Germinal center (tissue), 1 donor: ENCODE results near the gene PLET1.

ENCODE experiments used
- DNase-seq: peaks from one replicate; pipeline ENCODE4 v3.0.0; 2012; ENCODE audit warnings: mixed read lengths, low spot score

PLET1 gene

GRCh38 chr11:112281726-112282125 lies 21.1 kb upstream of the PLET1 start:
- no peak for DNase-seq

- peak; percentile 80 for DNase-seq
Observed at GRCh38 chr11:112280268-112281126, 19.8 kb upstream of the PLET1 start.

GRCh38 chr11:112279901-112280267 lies 19.2 kb upstream of the PLET1 start:
- DNase-seq = peak; percentile 76

- no peak for DNase-seq
Observed at GRCh38 chr11:112278803-112279202, 18.1 kb upstream of the PLET1 start.

DNA sequence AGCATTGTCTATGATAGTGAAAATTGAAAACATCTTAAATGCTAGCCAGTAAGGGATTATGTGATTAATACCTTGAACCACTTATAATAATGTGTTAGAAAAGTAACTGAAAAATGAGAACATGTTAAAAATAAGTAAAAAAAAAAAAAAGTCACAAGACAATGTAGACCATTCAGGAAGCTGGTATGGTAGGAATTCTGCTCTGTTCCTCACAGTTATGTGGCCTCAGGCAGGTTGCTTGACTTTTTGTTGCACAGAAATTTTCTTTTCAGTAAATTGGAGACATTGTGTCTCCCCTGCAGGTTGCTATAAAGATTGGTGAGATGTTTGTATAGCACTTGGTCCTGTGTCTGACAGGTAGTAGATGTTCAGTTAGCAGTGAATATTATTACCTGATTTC lies 17.3 kb upstream of the PLET1 start:
- no peak for DNase-seq

DNA sequence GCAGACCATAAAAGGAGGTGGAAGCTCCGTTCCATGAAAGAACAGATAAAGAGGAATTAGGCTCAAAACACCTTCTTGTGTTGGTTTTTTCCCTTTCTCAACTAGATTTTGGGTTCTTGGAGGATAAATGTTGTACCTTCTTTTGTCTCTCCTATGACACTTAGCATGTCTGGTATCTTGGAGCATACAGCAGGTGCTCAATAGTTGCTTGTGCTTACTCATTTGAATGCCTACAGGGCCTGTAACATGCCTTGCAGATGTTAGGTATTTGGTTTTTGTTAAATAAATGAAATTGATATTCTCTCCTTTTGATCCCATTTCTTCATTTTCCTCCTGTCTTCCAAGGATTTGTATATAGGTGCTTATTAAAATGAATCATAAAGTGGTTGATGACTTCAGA lies 16.4 kb upstream of the PLET1 start:
- DNase-seq = no peak

- DNase-seq = no peak
Observed at GRCh38 chr11:112274007-112274783, 13.5 kb upstream of the PLET1 start.

GRCh38 chr11:112273066-112273465 lies 12.4 kb upstream of the PLET1 start:
- DNase-seq = no peak

- no peak for DNase-seq
Observed at GRCh38 chr11:112271242-112271641, 10.6 kb upstream of the PLET1 start.

DNA sequence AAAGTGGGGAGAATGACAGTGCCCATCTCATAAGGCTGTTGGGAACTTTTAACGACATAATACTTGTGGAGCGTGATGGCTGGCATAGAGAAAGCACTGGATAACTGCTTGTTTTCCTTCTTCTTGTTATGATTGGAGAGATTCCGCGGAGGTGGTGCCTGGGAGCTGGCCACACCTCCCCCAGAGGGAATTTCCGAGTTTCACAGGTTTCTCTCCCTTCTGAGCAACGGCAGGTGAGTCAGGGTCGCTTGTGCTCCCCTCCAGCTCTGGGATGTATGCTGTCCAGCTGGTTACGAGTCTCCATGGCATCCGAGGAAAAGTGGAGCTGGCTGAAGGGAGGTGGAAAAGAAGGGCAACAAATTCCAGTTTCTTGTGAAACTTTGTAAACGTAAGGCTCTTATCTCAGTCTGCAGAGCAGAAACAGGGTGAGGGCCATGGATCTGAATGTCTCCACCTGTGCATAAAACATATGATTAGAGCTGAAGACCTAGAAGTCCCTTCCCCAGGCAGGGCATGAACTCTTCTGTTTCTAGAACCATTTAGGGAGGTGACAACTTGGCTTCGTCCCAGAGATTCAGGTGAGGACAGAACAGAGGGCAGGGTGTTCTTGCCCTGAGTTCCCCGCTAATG lies 10.0 kb upstream of the PLET1 start:
- no peak for DNase-seq

- DNase-seq = no peak
Observed at GRCh38 chr11:112269139-112269538, 8.5 kb upstream of the PLET1 start.

DNA sequence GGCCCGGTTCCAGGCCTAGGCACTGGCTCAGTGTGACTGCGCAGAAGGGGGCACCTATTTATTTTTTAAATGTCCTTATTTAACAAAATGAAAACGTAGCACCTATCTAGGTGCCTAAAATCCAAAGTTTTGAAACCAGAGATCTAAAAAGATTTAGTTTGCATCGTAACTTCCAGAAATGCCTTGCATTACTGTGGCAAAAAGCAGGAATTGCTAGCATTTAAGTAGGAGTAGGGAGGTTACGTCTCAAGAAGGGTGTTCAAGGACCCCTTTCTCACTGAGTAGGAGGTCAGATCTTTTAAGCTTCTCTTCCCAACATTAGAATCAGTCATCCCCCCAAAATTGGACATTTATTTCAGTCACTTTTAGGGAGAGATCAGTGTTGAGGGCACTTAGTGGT lies 7.7 kb upstream of the PLET1 start:
- no peak for DNase-seq

- no peak for DNase-seq
Observed at GRCh38 chr11:112267188-112267591, 6.5 kb upstream of the PLET1 start.

GRCh38 chr11:112266410-112266778 lies 5.7 kb upstream of the PLET1 start:
- DNase-seq = no peak

DNA sequence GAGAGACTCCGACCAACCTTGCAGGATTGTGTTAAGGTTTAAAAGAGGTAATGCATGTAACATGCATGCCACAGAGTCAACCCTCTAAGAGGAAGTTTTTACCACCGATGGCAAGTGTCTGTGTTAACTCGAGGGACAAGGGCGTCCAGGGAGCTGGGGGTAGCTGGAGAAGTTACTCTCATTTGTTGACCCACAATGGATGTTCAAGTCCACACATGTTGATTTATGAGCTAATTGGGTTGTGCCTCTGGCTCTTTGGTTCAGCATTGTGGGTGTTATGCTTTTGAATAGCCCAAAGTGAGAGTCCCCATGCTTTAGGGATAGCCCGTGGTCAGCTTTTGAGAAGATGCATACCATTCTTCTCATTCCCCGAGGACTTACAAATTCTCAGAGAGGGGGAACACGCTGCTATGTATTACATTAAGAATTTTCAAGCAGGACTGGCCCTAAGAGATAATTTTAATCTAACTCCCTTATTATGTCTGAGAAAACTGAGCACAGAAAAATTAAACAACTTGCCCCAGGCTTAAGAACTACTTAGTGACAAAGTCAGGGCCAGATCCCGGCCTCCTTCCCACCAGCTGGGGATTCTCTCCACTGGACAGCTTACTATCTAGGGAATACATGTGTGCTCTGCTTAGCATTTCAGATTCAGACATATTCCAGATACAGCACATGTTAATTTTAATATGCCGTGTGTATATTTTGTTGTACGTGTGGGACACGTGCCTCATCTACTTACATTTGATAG lies 5.2 kb upstream of the PLET1 start:
- no peak for DNase-seq

GRCh38 chr11:112255067-112255720 lies 5.5 kb downstream of the PLET1 start:
- no peak for DNase-seq

- DNase-seq = no peak
Observed at GRCh38 chr11:112253605-112254242, 6.9 kb downstream of the PLET1 start.

GRCh38 chr11:112249871-112250610 lies 10.6 kb downstream of the PLET1 start:
- no peak for DNase-seq

DNA sequence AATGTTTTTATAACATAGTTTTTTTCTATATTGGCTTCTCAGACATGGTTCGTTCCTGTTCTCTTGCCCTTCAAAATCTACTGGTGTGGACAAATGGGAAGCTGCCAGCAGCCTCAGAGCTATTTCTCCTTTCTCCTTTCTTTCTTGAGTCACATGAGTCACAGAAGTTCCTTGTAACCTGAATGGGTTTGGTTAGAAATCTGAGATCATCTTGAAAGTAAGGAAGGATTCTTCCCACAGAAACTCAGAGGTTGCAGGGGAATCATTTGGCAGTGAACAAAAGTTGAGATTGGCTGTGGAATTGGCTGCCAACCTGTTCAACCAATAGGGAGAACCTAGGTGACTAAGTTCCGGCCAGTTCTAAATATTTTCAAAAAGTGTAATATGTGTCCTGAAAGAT lies 12.5 kb downstream of the PLET1 start:
- DNase-seq = no peak

DNA sequence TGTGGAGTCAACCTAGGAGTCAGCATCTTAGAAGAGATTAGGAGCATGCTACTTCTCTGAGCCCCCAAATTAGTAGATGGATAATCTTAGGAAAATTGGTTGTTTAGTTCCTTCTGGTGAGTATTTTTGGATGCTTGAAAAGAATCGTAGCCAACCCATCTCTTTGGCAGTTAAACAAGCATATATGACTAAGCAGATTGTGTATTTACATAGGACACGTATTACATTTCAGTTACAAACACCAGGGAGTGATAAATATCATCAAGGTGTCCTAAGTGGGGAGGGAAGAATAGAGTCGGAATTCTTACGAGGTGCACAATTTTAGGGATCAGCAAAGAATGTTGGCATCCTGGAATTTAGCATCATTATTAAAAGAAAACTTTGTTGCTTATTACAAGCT lies 13.5 kb downstream of the PLET1 start:
- DNase-seq = no peak

DNA sequence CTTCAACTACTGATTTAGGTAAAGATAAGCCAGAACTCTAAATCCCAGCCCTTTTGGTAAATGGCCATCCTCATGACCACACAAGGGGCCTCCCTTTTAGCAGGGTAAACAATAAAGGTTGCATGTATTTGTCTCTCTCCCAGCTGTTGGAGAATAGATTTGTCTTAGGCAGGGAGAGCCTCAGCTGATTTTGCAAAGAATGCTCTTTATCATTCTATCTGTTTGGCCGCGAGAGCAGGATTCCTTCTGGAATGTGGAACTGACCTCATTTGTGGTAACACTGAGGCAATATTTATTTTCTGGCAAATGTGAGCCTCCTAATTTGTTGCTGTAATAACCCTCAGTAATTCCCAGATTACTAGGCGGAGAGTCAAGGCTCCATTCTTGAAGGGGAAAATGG lies 19.2 kb downstream of the PLET1 start:
- no peak for DNase-seq
